Activated CD4-positive, alpha-beta T cell treated with anti-CD3 and anti-CD28 coated beads, Interleukin-2, Interleukin-4, amounts not matched to agents 100 ng/mL and 50 ng/mL, durations not matched to agents 16 hours and 8 hours (primary cell): ENCODE measurements around the gene APLP2.
"Not testable (repeated sequence)": the region's sequence is repeated elsewhere in the genome, so short reads cannot be mapped to it uniquely, and the experiment has no call there.

Source experiments
- DNase-seq: peaks from one replicate; pipeline ENCODE4 v3.0.0-alpha.2; 2020; ENCODE audit warnings: low spot score

APLP2 gene

GRCh38 chr11:130172001-130172400, 102.3 kb downstream of the APLP2 start:
- DNase-seq: not testable (repeated sequence)

- DNase-seq: no peak
These were observed 104.9 kb downstream of the APLP2 start for GRCh38 chr11:130174642-130175041.

GRCh38 chr11:130175898-130176297, 106.2 kb downstream of the APLP2 start:
- DNase-seq: no peak

DNA sequence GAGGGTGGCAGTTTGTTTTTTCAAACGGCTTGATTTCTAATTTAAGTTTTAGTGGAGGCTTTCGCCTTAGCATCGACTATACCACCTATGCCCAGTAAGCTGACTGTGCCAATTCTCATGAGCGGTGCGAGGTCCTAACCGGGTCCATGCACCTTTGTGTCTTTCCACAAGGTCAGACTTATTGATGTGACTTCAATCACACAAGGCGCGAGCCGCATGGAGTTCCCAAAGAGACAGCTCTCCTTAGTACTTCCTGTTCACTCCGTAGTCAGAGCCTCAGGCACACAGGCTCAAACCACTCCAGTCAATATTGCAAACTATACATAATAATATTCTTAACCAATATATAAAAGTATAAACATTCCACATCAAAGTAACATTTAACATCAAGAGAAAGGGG, 108.1 kb downstream of the APLP2 start:
- no peak for DNase-seq

- DNase-seq: no peak
These were observed 109.0 kb downstream of the APLP2 start for GRCh38 chr11:130178441-130179339.

- no peak for DNase-seq
These were observed 110.0 kb downstream of the APLP2 start for GRCh38 chr11:130179396-130180306.

GRCh38 chr11:130180491-130180890, 110.8 kb downstream of the APLP2 start:
- no peak for DNase-seq

- DNase-seq: no peak
These were observed 111.2 kb downstream of the APLP2 start for GRCh38 chr11:130180896-130181294.

DNA sequence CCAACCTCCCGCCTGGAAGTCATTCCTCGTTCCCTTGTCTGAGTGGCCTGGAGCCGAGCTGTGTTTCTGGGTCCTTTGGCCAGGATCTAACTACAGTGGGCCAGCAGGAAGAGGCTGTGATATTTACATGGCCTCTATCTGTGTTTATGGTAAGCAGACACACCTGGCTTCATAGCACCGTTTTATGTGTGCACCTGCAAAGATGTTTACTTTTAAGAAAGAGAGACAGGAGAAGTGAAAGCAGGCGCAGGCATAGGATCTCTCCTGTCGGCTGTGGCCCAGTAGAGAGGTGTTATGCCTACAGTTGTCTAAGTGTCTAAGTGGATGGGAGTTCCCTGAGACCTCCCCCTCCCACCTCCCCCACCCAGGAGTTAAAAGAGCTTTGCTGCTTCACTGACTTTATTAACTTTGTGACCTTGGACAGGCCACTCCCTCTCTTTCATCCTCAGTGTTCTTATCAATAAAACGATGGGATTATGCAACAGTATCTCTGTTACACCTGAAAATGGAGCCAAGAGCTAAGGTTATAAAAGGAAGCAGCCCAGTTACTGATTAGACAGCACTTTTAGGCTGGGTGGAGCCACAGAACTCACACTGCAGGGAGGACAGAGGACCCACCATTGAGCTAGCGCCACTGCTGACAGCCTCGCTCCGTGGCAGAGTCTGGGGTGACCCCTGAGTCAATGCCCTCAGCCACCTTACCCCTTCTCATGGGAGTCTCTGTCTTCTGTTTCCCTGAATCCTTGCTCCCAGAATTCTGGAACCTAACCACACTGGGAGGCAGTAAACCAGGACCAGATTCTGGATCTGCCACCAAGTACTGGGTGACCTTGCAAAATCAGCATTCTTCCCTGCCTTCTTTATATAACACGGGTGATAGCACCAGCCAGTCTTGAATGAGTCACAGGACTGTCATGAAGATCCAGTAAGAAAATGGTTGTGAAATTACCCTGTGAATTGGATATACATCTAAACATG, 111.9 kb downstream of the APLP2 start:
- no peak for DNase-seq

DNA sequence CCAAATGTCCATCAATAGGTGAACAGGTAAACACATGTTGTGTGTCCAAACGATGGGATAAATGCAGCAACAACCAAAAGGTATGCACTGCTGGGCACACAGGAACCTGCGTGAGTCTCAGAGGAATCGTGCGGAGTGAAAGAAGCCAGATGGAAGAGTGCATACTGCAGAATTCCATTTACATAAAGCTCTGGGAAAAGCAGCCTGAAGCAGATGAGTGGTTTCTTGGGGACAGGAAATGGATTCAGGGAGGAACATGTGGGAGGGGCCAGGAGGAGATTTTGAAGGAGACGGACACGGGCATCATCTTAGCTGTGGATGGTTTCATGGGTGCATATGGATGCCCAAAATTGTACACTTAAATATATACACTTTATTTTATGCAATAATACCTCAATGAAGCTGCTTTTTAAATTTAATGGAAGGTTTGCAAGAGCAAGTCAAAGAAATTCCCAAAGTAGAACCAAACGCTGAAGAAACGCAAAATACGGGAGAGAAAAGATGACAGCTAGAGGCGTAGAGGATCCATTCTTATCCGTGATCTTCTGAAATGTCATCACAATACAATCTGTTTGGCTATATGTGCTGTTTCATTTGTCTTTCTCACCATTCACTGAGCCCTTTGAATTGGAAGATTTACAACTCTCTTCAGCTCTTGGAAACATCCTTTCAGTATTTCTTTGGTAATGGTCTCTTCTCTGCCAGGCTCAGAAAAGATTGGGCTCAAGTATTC, 114.3 kb downstream of the APLP2 start:
- no peak for DNase-seq

DNA sequence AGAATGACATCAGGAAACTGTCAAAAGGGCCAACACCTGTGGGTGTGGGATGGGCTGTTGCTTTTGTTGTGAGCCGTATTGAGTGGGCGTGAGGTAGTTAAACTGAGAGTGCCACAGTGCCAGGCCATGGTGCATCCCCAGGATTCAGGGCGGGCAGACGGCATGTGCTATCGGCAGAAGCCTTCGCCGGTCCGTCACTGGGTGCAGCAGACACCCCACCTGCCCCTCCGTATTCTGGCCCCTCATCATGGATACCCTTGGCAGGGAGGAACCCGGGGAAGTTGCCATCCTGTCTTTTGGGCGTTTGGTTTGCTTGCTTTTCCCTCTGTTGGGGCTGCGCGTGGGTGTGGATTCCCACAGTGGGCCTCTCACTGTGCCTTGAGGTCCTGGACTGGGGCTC, 117.4 kb downstream of the APLP2 start:
- no peak for DNase-seq

DNA sequence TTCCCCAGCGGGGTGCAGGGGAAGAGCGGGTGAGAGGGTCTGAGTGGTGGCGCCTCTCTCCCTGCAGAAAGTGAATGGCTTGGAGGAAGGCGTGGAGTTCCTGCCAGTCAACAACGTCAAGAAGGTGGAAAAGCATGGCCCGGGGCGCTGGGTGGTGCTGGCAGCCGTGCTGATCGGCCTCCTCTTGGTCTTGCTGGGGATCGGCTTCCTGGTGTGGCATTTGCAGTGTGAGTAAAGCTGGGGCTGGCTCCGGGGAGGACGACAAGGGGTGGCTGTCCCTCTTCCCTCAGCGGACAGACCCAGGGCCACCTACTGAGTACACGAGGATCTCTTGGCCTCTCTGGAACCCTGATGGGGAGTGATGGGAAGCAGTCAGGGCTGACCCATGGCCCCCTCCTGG, 118.4 kb downstream of the APLP2 start:
- DNase-seq: no peak

DNA sequence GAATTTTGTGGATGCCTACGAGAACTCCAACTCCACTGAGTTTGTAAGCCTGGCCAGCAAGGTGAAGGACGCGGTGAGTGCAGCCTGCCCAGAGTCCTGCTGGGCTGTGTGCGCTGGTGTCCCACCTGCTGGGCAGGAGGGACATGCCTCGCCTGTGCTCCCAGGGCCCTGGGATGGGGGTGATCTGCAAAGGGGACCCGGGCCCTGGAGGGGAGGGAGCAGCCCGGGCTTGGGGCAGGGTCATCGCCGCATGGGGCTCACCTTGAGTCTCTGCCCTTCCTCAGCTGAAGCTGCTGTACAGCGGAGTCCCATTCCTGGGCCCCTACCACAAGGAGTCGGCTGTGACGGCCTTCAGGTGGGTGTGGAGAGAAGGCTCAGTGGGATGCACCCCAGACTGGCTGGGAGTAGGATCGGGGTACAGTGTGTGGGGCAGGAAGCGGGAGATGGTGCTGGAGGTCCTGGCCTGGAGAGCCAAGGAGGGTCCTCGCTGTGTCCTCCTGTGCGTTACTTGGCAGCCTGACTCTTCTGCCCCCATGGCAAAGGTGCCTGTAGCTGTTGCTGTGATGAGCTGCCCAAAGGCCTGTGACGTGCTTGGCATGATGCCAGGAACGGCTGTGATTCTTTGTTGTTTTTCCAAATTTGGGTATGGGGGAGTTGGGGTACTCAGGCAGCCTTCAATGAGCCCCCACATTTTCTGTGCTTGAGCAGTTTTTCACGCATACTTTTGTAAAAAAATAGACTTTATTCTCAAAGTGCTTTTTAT, 119.1 kb downstream of the APLP2 start:
- DNase-seq: no peak

DNA sequence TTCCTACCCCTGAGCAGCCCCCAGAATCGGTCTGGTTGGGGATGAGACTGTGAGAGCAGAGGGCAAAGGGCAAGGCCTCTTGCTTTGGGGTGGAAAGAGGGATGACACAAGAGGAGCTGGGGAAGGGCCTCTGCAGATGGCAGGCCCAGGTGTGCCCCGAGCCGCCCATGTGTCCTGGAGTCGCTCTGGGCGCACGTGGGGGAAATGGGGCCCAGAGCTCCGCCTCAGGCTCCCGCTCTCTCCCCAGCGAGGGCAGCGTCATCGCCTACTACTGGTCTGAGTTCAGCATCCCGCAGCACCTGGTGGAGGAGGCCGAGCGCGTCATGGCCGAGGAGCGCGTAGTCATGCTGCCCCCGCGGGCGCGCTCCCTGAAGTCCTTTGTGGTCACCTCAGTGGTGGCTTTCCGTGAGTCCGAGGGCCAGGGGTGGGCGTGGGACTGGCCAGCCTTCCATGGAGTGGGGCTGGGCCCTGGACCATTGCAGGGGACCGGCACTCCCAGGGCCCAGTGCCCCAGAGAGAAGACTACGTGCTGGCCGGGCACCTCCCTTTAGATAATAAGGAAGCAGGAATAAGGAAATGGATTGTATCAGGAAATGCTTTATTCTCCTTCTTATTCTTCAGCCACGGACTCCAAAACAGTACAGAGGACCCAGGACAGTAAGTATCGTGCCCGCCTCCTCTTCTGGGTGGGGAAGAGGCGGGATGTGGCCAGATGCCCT, 120.0 kb downstream of the APLP2 start:
- DNase-seq: no peak

DNA sequence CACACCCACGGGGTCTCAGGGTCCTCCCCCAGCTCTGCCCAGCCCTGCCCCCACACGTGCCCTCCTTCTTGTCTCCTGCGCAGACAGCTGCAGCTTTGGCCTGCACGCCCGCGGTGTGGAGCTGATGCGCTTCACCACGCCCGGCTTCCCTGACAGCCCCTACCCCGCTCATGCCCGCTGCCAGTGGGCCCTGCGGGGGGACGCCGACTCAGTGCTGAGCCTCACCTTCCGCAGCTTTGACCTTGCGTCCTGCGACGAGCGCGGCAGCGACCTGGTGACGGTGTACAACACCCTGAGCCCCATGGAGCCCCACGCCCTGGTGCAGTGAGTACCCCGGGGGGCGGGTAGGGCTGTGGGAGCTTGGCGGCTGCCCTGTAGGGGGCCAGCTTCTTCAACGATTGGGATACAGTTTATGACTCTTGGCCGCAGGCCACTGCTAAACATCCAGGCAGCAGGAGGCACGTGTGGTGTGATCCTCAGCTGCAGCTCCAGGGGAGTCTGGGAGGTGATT, 120.7 kb downstream of the APLP2 start:
- no peak for DNase-seq

DNA sequence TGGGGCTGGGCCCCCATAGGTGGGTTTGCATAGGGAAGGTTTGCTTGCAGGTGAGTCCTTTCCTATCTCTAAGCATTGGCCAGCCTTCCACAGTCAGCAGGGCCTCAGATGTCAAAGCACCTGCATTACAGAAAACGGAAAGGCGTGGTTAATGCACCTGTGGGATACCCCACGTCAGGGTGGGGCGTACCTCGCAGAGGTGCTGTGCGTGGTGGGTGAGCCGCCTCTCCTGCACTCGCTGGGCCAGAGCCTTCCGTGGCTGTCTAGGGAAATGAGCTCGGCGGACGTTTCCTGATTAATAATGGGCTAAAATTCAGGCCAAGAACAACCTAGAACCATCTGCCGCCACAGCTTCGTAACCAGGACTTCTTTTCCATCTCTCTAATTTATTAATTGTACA, 122.2 kb downstream of the APLP2 start:
- no peak for DNase-seq

DNA sequence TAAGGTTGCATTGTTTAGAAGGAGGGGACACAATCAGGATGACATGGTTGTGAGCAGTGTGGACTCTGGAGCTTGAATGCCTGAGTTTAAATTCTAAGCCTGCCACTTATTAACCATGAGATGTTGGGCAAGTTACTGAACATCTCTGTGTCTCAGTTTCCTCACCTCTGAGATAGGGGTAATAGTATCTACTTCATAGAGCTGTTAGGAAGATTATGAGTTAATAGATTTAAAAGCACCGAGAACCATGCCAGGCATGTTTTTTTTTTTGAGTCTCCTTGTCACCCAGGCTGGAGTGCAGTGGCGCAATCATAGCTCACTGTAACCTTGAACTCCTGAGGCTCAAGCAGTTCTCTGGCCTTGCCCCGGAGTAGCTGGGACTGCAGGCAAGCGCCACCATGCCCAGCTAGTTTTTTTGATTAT, 123.2 kb downstream of the APLP2 start:
- no peak for DNase-seq

DNA sequence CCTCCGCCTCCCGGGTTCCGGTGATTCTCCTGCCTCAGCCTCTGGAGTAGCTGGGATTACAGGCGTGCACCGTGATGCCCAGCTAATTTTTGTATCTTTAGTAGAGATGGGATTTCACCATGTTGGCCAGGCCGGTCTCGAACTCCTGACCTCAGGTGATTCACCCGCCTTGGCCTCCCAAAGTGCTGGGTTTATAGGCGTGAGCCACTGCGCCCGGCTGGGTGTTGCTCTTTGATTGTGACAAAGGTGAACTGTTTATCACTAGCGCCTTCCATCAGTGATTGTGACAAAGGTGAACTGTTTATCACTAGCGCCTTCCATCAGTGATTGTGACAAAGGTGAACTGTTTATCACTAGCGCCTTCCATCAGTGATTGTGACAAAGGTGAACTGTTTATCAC, 123.9 kb downstream of the APLP2 start:
- not testable (repeated sequence) for DNase-seq
